Naive thymus-derived CD4-positive, alpha-beta T cell (primary cell): ENCODE data around the gene ARL2. TPM values are rescaled to one million over a fixed set of nuclear protein-coding genes. Genes with fewer than 3 reads are reported as not detected.
"Not testable (repeated sequence)": the region's sequence is repeated elsewhere in the genome, so short reads cannot be mapped to it uniquely, and the experiment has no call there.

Experiments used
- ATAC-seq: fragments of 150-1000 bp; cut with Tn5 transposase; 2 replicates; pipeline ENCODE4 v1.10.0; 2021; ENCODE audit warnings: mild to moderate bottlenecking, moderate library complexity
- CTCF ChIA-PET: fragments of 350-600 bp; sonication (Branson Sonifier 250); formaldehyde crosslinking; loops from one replicate; lab custom pipeline; 2021; ENCODE audit warnings: antibody characterized with exemption; lab: Charles Lee
- POLR2A ChIA-PET: fragments of 350-600 bp; sonication (Branson Sonifier 250); formaldehyde crosslinking; loops from one replicate; lab custom pipeline; 2021; ENCODE audit warnings: antibody characterized with exemption, inconsistent platforms; lab: Charles Lee
- DNase-seq, 9 donors: peaks; one replicate each; pipeline versions ENCODE4 v3.0.0 to v3.0.0-alpha.2; 2020 to 2022; ENCODE audit warnings: mixed read lengths in 1 of 9
- H3K27ac ChIP-seq: one replicate; pipeline ENCODE4 v1.7.0; 2013; ENCODE audit warnings: mild to moderate bottlenecking, low read depth, low read length, moderate library complexity
- H3K27me3 ChIP-seq, 2 donors: one replicate each; pipeline ENCODE4 v1.7.0; 2013; ENCODE audit warnings: low read length in 2 of 2, mild to moderate bottlenecking in 2 of 2, moderate library complexity in 2 of 2; ENCODE audit not compliant: control insufficient read depth in 2 of 2, insufficient read depth in 2 of 2
- H3K36me3 ChIP-seq, 3 experiments: 1 replicate in 2 of 3; 2 replicates in 1 of 3; pipeline ENCODE4 v1.7.0; 2013; ENCODE audit warnings: low read length in 3 of 3, mild to moderate bottlenecking in 3 of 3, moderate library complexity in 1 of 3; ENCODE audit not compliant: insufficient read depth in 3 of 3, control insufficient read depth in 2 of 3
- H3K4me1 ChIP-seq, 2 donors: one replicate each; pipeline ENCODE4 v1.7.0; 2013; ENCODE audit warnings: low read length in 2 of 2, mild to moderate bottlenecking in 2 of 2, moderate library complexity in 1 of 2; ENCODE audit not compliant: control insufficient read depth in 2 of 2, insufficient read depth in 2 of 2
- H3K4me3 ChIP-seq: 2 replicates; pipeline ENCODE4 v1.7.0; 2013; ENCODE audit warnings: mild to moderate bottlenecking, low read length
- H3K9me3 ChIP-seq, 3 experiments: 1 replicate in 2 of 3; 2 replicates in 1 of 3; pipeline ENCODE4 v1.7.0; 2013; ENCODE audit warnings: low read length in 3 of 3; ENCODE audit not compliant: control insufficient read depth in 2 of 3
- H3K27ac Mint-ChIP-seq, 9 donors: one replicate each; pipeline ENCODE4 v1.8.0; 2020 to 2022; ENCODE audit warnings: mixed read lengths in 9 of 9, mild to moderate bottlenecking in 8 of 9, moderate library complexity in 5 of 9, inconsistent platforms in 2 of 9
- H3K27me3 Mint-ChIP-seq, 5 donors: one replicate each; pipeline ENCODE4 v1.8.0; 2021 to 2022; ENCODE audit warnings: mixed read lengths in 5 of 5, mild to moderate bottlenecking in 1 of 5
- H3K36me3 Mint-ChIP-seq, 5 donors: one replicate each; pipeline ENCODE4 v1.8.0; 2020 to 2022; ENCODE audit warnings: mixed read lengths in 5 of 5, mild to moderate bottlenecking in 3 of 5, inconsistent platforms in 1 of 5
- H3K4me1 Mint-ChIP-seq, 7 donors: one replicate each; pipeline ENCODE4 v1.8.0; 2020 to 2022; ENCODE audit warnings: mixed read lengths in 7 of 7, mild to moderate bottlenecking in 3 of 7, inconsistent platforms in 1 of 7
- H3K4me3 Mint-ChIP-seq, 10 donors: one replicate each; pipeline ENCODE4 v1.8.0; 2020 to 2022; ENCODE audit warnings: mild to moderate bottlenecking in 10 of 10, mixed read lengths in 10 of 10, moderate library complexity in 6 of 10, inconsistent platforms in 2 of 10
- H3K9me3 Mint-ChIP-seq, 11 donors: one replicate each; pipeline ENCODE4 v1.8.0; 2020 to 2022; ENCODE audit warnings: mixed read lengths in 11 of 11, mild to moderate bottlenecking in 4 of 11, inconsistent platforms in 1 of 11, moderate library complexity in 1 of 11
- intact Hi-C, 2 donors: fragments of 100-400 bp; cut with micrococcal nuclease; formaldehyde crosslinking; loops; one replicate each; pipeline ENCODE4 v1.15.1; 2023
- polyA plus RNA-seq, 2 donors: library from polyadenylated mRNA; unstranded; fragments of 300-500 nt; fragmentation: Illumina TruSeq; gene quantifications; one replicate each; pipeline ENCODE4 v1.2.3, GENCODE V29; 2021
- total RNA-seq, 6 experiments: library from RNA in 5 of 6; stranded (reverse) in 5 of 6; gene quantifications; 1 replicate in 5 of 6; 2 replicates in 1 of 6; pipeline ENCODE4 v1.2.3 and lab custom pipeline; 2021 to 2026

The ARL2 gene
- total and polyA plus RNA-seq, 7 experiments from 2014 or later, result 22.6 to 96.1 (median 32.5) TPM

GRCh38 chr11:65002706-65003105, 11.3 kb upstream of the ARL2 start:
- H3K36me3 Mint-ChIP-seq, result no peaks in the 10 kb centered on the region
- ATAC-seq (no peak), DNase-seq (no peak)
- peaks cover 0 to 11% (median 6%) of the 10 kb centered on the region in 7 donors for H3K4me1 Mint-ChIP-seq
- Histone ChIP-seq H3K27ac (no peak overlapping the region), H3K27me3 (no peaks in the 10 kb centered on the region), H3K4me1 (no peaks in the 10 kb centered on the region), H3K9me3 (no peaks in the 10 kb centered on the region), H3K4me3 (no peak overlapping the region), H3K36me3 (no peaks in the 10 kb centered on the region)
- H3K27me3 Mint-ChIP-seq, result no peaks in the 10 kb centered on the region
- H3K9me3 Mint-ChIP-seq, result no peaks in the 10 kb centered on the region
- H3K27ac Mint-ChIP-seq, result no peak overlapping the region
- no peak overlapping the region for H3K4me3 Mint-ChIP-seq
- CTCF ChIA-PET, result no interaction called here
- POLR2A ChIA-PET, result interaction anchor here (0.9 to 1.6 kb wide), 2 partner anchors 10 to 46 kb away, joined by 3 to 4 read pairs; no protein-coding TSS in a partner anchor
- intact Hi-C loops, result no loop called here

GRCh38 chr11:65003282-65003681, 10.7 kb upstream of the ARL2 start:
- no peak overlapping the region for H3K4me3 ChIP-seq
- H3K36me3 ChIP-seq, result no peaks in the 10 kb centered on the region
- Mint-ChIP-seq H3K4me3 (no peak overlapping the region), H3K27ac (no peak overlapping the region), H3K4me1 (peaks cover 0 to 7% (median 6%) of the 10 kb centered on the region in 7 donors), H3K9me3 (no peaks in the 10 kb centered on the region), H3K36me3 (no peaks in the 10 kb centered on the region), H3K27me3 (no peaks in the 10 kb centered on the region)
- no peaks in the 10 kb centered on the region for H3K9me3 ChIP-seq
- no peaks in the 10 kb centered on the region for H3K27me3 ChIP-seq
- no peak for ATAC-seq
- no peaks in the 10 kb centered on the region for H3K4me1 ChIP-seq
- DNase-seq, result no peak
- CTCF ChIA-PET, result interaction anchor here (0.6 kb wide), 1 partner anchor 309 kb away, joined by 5 read pairs; no protein-coding TSS in a partner anchor
- intact Hi-C loops, result no loop called here
- POLR2A ChIA-PET, result interaction anchor here (0.9 to 1.6 kb wide), 2 partner anchors 9 to 46 kb away, joined by 3 to 4 read pairs; no protein-coding TSS in a partner anchor
- no peak overlapping the region for H3K27ac ChIP-seq

- DNase-seq, H3K4me3 Mint-ChIP-seq, H3K4me3 ChIP-seq, H3K36me3 Mint-ChIP-seq, H3K27ac Mint-ChIP-seq, H3K4me1 ChIP-seq, intact Hi-C loops, H3K27me3 ChIP-seq, H3K4me1 Mint-ChIP-seq, H3K36me3 ChIP-seq, H3K27ac ChIP-seq, H3K9me3 Mint-ChIP-seq, H3K9me3 ChIP-seq, ATAC-seq, H3K27me3 Mint-ChIP-seq: not testable (repeated sequence)
- ChIA-PET POLR2A (interaction anchor here (1.6 kb wide), 1 partner anchor 9 kb away, joined by 3 read pairs; no protein-coding TSS in a partner anchor), CTCF (interaction anchor here (0.6 kb wide), 1 partner anchor 308 kb away, joined by 5 read pairs; no protein-coding TSS in a partner anchor)
Observed at GRCh38 chr11:65003968-65004367, 10.0 kb upstream of the ARL2 start.

GRCh38 chr11:65008016-65008415, 5.9 kb upstream of the ARL2 start:
- no peak overlapping the region for H3K4me3 Mint-ChIP-seq
- H3K27me3 ChIP-seq, result no peaks in the 10 kb centered on the region
- no peaks in the 10 kb centered on the region for H3K9me3 ChIP-seq
- H3K27ac Mint-ChIP-seq, result no peak overlapping the region
- H3K27ac ChIP-seq, result no peak overlapping the region
- H3K4me3 ChIP-seq, result no peak overlapping the region
- H3K4me1 Mint-ChIP-seq, result peaks cover 0 to 3% (median 1%) of the 10 kb centered on the region in 7 donors
- H3K9me3 Mint-ChIP-seq, result no peaks in the 10 kb centered on the region
- peaks cover 0 to under 1% of the 10 kb centered on the region in 2 donors for H3K4me1 ChIP-seq
- no peaks in the 10 kb centered on the region for H3K27me3 Mint-ChIP-seq
- intact Hi-C loops, result no loop called here
- CTCF ChIA-PET, result no interaction called here
- no peak for ATAC-seq
- POLR2A ChIA-PET, result interaction anchor here (0.6 kb wide), 1 partner anchor 124 kb away, joined by 9 read pairs; no protein-coding TSS in a partner anchor
- H3K36me3 ChIP-seq, result no peaks in the 10 kb centered on the region
- no peak for DNase-seq
- no peaks in the 10 kb centered on the region for H3K36me3 Mint-ChIP-seq

- Histone ChIP-seq H3K27me3 (no peaks in the 10 kb centered on the region), H3K36me3 (no peaks in the 10 kb centered on the region), H3K4me3 (no peak overlapping the region), H3K4me1 (peaks cover 4 to 5% of the 10 kb centered on the region in 2 donors), H3K27ac (no peak overlapping the region), H3K9me3 (no peaks in the 10 kb centered on the region)
- ChIA-PET CTCF (no interaction called here), POLR2A (interaction anchor here (0.6 kb wide), 1 partner anchor 123 kb away, joined by 9 read pairs; no protein-coding TSS in a partner anchor)
- ATAC-seq, result no peak
- Mint-ChIP-seq H3K4me3 (no peak overlapping the region), H3K36me3 (no peaks in the 10 kb centered on the region), H3K27me3 (no peaks in the 10 kb centered on the region), H3K27ac (no peak overlapping the region), H3K9me3 (no peaks in the 10 kb centered on the region), H3K4me1 (peaks cover 0 to 9% (median 8%) of the 10 kb centered on the region in 7 donors)
- intact Hi-C loops, result no loop called here
- no peak for DNase-seq
Observed at GRCh38 chr11:65008873-65009272, 5.1 kb upstream of the ARL2 start.

- ChIA-PET POLR2A (interaction anchor here (0.5 to 4.0 kb wide), 13 partner anchors 10 to 166 kb away, joined by 3 to 28 read pairs (median 5); partner anchors contain the start of genes CDCA5, FAU, MRPL49 and PPP2R5B), CTCF (interaction anchor here (0.6 to 2.7 kb wide), 24 partner anchors 13 to 458 kb away, joined by 3 to 10 read pairs (median 4); partner anchors contain the start of genes FAU, MRPL49, SAC3D1 and SNX15)
- H3K27me3 Mint-ChIP-seq, result no peaks in the 10 kb centered on the region
- H3K9me3 Mint-ChIP-seq, result no peaks in the 10 kb centered on the region
- H3K4me1 Mint-ChIP-seq, result peaks cover 14 to 33% (median 29%) of the 10 kb centered on the region in 7 donors
- Histone ChIP-seq H3K36me3 (peaks cover 0 to 3% (median 0%) of the 10 kb centered on the region in 3 experiments), H3K9me3 (no peaks in the 10 kb centered on the region), H3K4me3 (peak overlapping the region; percentile 97), H3K27me3 (no peaks in the 10 kb centered on the region), H3K4me1 (peaks cover 4 to 9% of the 10 kb centered on the region in 2 donors), H3K27ac (peak overlapping the region; percentile 84)
- H3K36me3 Mint-ChIP-seq, result peaks cover 0 to 12% (median 6%) of the 10 kb centered on the region in 5 donors
- peak overlapping the region; percentile 90 to 95 (median 92) for H3K4me3 Mint-ChIP-seq
- peak; percentile 77 to 93 (median 90) for DNase-seq
- intact Hi-C loops, result loop anchor here (1.0 to 5.0 kb wide), 16 partner anchors 28 to 326 kb away; partner anchors contain the start of genes SAC3D1 (in 2 of the 2), VPS51 (in 2 of the 2), ATG2A (in 1 of the 2) and CAPN1 (in 1 of the 2)
- H3K27ac Mint-ChIP-seq, result peak overlapping the region; percentile 89 to 99 (median 95)
- ATAC-seq, result peak; percentile 94
Observed at GRCh38 chr11:65013130-65013887, 651 bp upstream of the ARL2 start.
